ENCODE results near the gene PNPLA7.

- TF ChIP-seq PKNOX1 (IDR thresholded peaks at IDR 0.05) (no peak), FOXM1 (IDR thresholded peaks at IDR 0.05; ENCODE audit: borderline replicate concordance) (no peak), FOXK2 (IDR thresholded peaks at IDR 0.05) (no peak), BHLHE40 (IDR thresholded peaks at IDR 0.05; ENCODE audit: borderline replicate concordance) (no peak), L3MBTL2 (conservative IDR thresholded peaks at IDR 0.05) (no peak), FOXA1 (IDR thresholded peaks at IDR 0.05) (no peak), ARNT (IDR thresholded peaks at IDR 0.05) (no peak), CTBP1 (IDR thresholded peaks at IDR 0.05; ENCODE audit: borderline replicate concordance) (no peak), NFRKB (IDR thresholded peaks at IDR 0.05) (no peak), LEF1 (IDR thresholded peaks at IDR 0.05; ENCODE audit: borderline replicate concordance) (no peak), TARDBP (IDR thresholded peaks at IDR 0.05) (no peak), SP1 (IDR thresholded peaks at IDR 0.05) (no peak), ELF4 (IDR thresholded peaks at IDR 0.05) (no peak)
Observed at GRCh38 chr9:137516144-137516917, 33.9 kb downstream of the PNPLA7 start.

Data from HEK293T (cell line).